Amygdala (tissue), 56 donors: ENCODE data around the gene ATP10A.
A peak's percentile ranks its signal among the peaks of the same experiment; 100 is the strongest.
"Not testable (repeated sequence)": the region's sequence is repeated elsewhere in the genome, so short reads cannot be mapped to it uniquely, and the experiment has no call there.

Experiments used
- DNase-seq, 56 donors: peaks; one replicate each; lab custom pipeline; 2025; lab: John Stamatoyannopoulos, UW

Gene ATP10A

DNA sequence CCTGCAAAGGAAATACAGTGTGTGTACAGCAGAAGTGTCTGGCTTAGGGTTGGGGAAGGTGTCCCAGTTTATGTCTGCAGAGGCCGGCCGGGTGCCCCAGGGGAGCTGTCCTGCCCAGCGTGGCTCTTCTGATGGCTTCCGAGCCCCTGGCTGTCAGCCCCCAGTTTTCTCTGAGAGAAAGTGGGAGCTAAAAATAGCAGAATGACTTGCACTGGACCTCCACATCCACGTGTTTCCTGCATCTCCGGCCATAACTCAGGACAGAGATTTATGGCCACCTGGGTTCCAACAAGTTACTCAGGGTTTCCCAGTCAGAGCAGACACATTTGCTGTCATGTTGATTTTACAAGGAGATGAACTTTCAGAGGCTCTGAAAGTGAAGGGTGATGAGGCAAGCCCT, 192.0 kb downstream of the ATP10A start:
- no peak for DNase-seq

- no peak for DNase-seq
Measured at GRCh38 chr15:25670621-25671020, 192.5 kb downstream of the ATP10A start.

DNA sequence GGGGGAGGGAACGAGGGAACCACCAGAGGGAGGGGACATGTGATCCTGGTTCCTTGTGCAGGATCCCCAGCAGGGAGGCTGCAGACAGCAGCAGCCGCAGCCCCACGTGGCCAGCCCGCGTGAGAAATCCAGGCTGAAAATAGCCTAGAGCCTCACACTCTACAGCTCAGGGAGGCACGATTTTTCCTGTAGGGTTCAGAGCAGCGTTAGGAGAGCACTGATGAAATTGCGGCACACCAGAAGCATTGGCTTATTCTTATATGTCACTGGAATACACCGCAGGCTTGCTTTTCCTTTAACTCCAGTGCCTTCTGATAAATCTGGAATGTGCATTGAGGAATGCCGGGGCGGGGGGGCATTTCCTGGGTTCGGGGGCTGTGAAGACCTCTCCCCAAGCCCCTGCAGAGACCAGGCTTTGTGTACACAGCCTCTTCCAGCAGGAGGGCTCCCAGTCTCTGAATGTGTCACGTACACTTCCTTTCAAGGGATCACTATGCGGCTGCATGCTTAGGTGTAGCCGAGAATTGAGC, 193.0 kb downstream of the ATP10A start:
- peak in 50 of 56 donors; percentile 8 to 86 (median 54) for DNase-seq

DNA sequence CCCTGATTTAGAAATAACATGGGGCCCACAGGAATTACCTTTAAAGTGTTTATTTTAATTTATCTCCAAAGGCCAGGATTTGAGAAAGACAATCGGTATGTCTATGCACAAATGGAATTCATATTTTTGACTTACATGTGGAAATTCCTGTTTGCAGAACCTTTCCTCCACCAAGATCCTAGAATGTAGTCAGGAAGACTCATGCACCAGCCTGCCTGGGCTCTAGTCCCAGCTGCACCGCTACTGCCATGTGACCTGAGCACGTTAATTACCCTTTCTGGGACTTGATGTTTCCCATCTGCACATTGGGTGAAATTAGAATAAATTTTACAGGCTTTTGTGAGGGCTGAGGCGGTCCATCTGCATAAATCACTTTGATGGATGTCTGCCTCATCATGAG, 194.2 kb downstream of the ATP10A start:
- DNase-seq = no peak

- no peak for DNase-seq
Measured at GRCh38 chr15:25668236-25668795, 194.8 kb downstream of the ATP10A start.

- DNase-seq = no peak
Measured at GRCh38 chr15:25667829-25668228, 195.3 kb downstream of the ATP10A start.

- no peak for DNase-seq
Measured at GRCh38 chr15:25665913-25666312, 197.2 kb downstream of the ATP10A start.

DNA sequence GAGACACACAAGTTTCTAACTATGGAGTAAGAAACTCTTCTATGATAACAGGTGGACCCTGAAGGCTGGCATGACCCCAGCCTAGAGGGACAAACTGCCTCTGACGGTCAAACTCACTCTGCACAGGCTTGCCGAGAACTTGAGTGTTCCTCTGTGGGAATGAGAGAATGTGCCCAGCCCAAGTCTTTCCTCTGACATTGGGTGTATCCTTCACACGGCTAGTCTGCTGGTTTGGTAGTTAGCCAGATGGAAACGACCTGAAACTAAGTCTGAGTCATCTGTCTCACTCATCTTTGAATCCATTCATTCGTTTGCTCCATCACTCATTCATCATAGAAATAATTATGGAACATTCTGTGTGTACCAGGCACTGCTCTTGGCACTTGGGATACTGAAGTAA, 198.4 kb downstream of the ATP10A start:
- DNase-seq = no peak

DNA sequence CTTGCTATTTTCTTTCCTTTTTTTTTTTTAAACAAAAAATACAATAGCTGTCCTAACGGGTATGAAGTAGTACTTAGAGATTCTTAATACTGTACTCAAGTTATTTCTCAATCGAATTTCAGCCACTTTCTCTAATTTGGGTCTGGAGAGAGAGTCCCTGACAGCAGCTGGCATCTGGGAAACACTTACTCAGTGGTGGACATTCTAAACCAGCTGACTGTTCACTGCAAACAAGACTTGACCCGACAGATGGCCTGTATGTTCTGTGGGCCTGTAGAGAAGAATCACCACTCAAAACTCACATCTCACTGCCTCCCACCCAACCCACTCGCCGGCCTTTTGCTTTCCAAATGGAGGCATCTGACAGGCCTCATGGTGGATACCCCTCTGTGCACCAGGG, 199.6 kb downstream of the ATP10A start:
- DNase-seq = no peak

DNA sequence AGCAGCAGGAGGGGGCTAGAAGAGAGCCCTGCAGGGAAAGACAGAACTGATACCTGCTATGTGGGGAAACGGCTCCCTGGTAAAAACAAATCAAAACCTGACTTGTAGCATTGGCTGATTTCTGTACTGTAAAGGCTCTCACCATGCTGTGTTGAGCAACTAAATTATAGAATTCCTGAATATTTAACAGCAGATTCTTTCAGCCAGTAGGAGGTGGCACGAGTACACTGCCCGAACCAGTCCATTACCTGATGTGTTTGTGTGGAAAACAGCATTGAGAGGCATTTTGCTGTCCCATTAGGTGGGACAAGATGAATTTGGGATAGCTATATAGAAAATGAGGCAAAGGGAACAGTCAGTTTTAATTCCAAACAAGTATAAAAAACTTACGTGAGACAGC, 201.2 kb downstream of the ATP10A start:
- no peak for DNase-seq

DNA sequence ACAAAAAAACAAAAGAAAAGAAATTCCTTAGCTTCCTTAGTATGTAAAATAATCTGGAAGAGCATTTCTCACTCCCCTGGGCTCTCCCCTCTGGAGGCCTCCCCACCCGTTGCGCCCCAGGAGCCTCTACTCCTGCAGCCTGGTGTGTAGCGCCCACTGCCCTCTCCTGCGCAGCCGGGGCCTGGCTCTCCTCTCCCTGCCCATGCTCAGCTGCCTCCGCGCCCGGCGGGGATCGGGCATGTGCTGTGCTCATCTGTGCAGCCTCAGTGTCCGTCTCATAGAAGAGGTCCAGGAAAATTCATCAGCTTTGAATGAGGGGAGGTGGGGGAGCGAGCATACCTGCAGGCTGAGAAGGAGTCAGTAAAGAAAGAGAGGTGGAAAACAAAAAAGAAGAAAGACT, 203.9 kb downstream of the ATP10A start:
- no peak for DNase-seq

GRCh38 chr15:25658560-25658959, 204.6 kb downstream of the ATP10A start:
- no peak for DNase-seq

DNA sequence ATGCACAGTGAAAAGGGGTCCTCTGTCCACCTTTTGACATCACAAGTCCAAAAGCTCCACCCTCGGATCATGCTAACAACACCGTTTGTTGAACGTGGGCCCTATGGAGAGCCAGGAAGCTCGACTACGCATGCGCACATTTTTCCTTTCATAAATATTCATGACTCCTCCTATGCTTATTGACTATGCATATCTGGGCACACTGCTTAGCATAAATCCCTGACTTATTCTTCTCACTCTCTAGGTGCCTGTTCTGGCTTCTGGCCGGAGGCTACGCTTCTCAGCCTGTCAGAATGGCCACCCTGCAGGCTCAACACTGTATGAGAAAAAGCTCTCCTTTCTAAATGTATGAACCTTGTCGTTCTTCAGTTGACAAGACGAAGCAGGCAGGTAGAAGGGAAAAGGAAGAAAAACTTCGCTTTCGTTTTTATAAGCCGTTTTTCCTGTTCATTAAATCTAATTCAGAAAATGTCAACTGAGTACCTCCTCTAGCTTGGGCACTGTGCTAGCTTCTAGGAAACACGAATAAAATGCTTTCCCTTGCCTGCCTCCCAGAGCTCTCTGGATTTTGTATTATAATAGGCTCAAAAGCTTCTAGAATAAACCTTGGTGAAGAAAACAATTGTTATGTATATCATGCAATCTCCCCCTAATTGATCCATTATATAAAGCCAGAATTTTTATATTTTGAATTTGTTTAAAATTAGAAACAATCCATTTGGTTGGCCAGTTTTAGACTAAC, 207.7 kb downstream of the ATP10A start:
- no peak for DNase-seq

DNA sequence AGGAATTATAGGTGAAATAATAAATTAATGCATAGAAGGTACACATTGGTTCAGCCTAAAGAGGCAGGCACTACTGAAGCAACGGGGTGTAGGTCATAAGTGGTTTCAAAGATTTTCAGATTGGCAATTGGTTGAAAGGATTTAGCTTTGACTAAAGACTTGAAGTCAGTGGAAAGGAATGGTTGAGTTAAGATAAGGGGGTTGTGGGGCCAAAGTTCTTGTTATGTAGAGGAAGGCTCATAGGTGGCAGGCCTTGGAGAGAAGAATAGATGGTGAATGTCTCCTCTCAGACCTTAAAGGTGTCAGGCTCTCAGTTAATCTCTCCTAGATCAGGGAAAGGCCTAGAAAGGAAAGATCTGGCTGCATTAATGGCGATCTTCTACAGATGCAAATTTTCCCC, 209.8 kb downstream of the ATP10A start:
- no peak for DNase-seq

DNA sequence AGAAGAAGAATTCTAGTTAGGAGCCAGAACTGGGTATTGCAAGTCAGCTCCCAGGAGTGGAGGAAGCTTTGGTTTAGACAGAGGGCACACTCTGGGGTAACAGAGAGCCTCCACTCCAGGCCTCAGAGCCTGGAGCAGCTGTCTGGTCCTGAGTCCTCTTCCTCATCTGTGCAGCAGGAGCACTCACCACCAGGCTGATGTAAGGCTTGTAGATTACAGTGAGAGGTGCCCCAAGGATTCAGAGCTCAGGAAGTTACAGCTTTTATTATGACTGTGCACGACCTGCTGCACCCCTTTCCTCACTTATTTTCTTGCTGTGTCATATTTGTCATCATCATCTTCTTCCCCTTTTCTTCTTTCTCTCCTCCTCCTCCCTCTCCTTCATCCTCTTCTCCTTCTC, 210.4 kb downstream of the ATP10A start:
- no peak for DNase-seq

- DNase-seq = no peak
Measured at GRCh38 chr15:25649390-25649789, 213.7 kb downstream of the ATP10A start.

DNA sequence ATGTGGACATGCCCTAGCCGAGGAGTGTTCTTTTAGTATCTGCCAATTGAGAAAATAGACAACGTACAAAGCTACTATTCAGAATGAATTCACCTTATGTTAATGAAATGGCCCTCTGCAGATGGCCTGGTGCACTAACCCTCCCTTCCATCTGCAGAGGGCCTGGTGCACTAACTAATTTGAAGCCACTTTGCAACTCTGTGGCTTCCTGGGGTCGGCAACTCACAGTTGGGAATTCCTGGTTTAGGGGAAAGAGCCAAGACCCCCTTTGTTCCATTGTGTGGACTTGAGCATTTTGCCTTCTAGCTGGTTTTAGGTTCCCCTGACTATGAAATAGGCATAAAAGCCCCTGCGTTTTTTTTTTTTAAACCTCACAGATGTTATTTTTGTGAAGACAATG, 220.0 kb downstream of the ATP10A start:
- DNase-seq = no peak

GRCh38 chr15:25641762-25642161, 221.4 kb downstream of the ATP10A start:
- DNase-seq = no peak

DNA sequence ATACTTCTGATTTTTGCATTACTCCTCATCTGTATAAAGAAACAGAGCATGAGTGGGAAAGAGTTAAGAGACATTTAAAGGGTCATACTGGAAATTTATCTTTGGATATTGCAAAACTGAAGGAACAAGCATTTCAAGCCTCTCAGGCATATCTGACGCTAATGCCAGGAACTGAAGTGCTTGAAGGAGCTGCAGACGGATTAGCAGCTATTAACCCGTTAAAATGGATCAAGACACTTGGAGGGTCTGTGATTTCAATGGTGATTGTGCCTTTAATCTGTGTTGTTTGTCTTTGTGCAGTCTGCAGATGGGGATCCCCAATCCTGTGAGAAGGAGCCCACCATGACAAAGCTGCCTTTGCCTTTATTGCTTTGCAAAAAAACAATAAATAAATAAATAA, 221.8 kb downstream of the ATP10A start:
- no peak for DNase-seq

GRCh38 chr15:25640959-25641358, 222.2 kb downstream of the ATP10A start:
- not testable (repeated sequence) for DNase-seq

GRCh38 chr15:25640381-25640780, 222.7 kb downstream of the ATP10A start:
- DNase-seq = no peak

DNA sequence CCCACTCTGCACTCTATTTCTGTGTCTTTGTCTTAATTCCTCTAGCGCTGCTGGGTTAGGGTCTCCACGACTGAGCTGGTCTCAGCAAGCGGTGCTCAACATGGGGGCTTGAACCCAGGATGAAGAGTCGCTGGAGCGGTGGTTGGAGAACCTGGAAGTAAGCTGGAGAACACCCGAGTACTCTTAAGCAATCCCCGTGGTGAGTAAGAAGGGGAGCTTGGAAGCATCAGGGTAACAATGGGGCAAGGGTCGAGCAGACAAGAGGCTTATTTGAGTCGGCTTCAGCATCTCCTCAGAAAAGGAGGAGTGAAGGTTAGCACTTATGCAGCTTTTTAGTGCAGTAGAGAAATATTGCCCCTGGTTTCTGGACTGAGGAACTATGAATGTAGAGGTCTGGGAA, 226.6 kb downstream of the ATP10A start:
- DNase-seq = not testable (repeated sequence)
